Panc1 (cell line): Measurements from ENCODE around the gene TP73. TPM values are rescaled to one million over a fixed set of nuclear protein-coding genes. Genes with fewer than 3 reads are reported as not detected.

Experiments used
- ATAC-seq: fragments of 200-7000 bp; cut with Tn5 transposase; 2 replicates; pipeline ENCODE4 v1.9.1; 2020; ENCODE audit warnings: mild to moderate bottlenecking, moderate library complexity
- BruUV-seq: library from RNA; stranded (reverse); fragments of 400-500 nt; replicated peaks from 2 replicates; lab custom pipeline; 2021; lab: Mats Ljungman, UMichigan
- CTCF ChIA-PET: fragments of 300-600 bp; sonication (Branson Sonifier 250); formaldehyde crosslinking; loops from one replicate; lab custom pipeline; 2022; ENCODE audit warnings: antibody characterized with exemption; lab: Charles Lee
- POLR2A ChIA-PET: fragments of 300-600 bp; sonication (Branson Sonifier 250); formaldehyde crosslinking; loops from one replicate; lab custom pipeline; 2022; ENCODE audit warnings: antibody characterized with exemption; lab: Charles Lee
- DNase-seq: peaks from one replicate; pipeline ENCODE4 v3.0.0-alpha.2; 2010; ENCODE audit warnings: low read depth, low spot score
- H3K27ac ChIP-seq: 2 replicates; pipeline ENCODE4 v1.5.1; 2011; ENCODE audit warnings: mild to moderate bottlenecking, low read length, inconsistent platforms
- H3K27me3 ChIP-seq: fragments of 200-500 bp; sonication (Bioruptor generic); 2 replicates; pipeline ENCODE4 v1.6.0; 2014; ENCODE audit warnings: low read length, inconsistent platforms; ENCODE audit not compliant: control insufficient read depth, insufficient read depth
- H3K36me3 ChIP-seq: fragments of 200-500 bp; sonication (Bioruptor generic); 2 replicates; pipeline ENCODE4 v1.5.1; 2014; ENCODE audit warnings: inconsistent platforms, mild to moderate bottlenecking, low read length, moderate library complexity; ENCODE audit not compliant: control insufficient read depth, insufficient read depth
- H3K4me1 ChIP-seq: 2 replicates; pipeline ENCODE4 v1.5.1; 2011; ENCODE audit warnings: inconsistent platforms, mild to moderate bottlenecking, low read length, moderate library complexity; ENCODE audit not compliant: control insufficient read depth, insufficient read depth
- H3K4me3 ChIP-seq, 2 experiments: 2 replicates each; pipeline ENCODE4 v1.5.1; 2011 to 2012; ENCODE audit warnings: low read depth in 2 of 2, low read length in 2 of 2, mild to moderate bottlenecking in 2 of 2, inconsistent platforms in 1 of 2, moderate library complexity in 1 of 2
- H3K9me3 ChIP-seq: fragments of 200-500 bp; sonication (Bioruptor generic); 2 replicates; pipeline ENCODE4 v1.5.1; 2014; ENCODE audit warnings: low read depth, mild to moderate bottlenecking, inconsistent platforms, low read length, moderate library complexity; ENCODE audit not compliant: control insufficient read depth, insufficient read depth
- CTCF ChIP-seq: fragments of 450-650 bp; IDR thresholded peaks from 2 replicates; pipeline ENCODE4 v1.5.1; 2017; ENCODE audit warnings: mild to moderate bottlenecking
- POLR2AphosphoS5 ChIP-seq: IDR thresholded peaks from 2 replicates; pipeline ENCODE4 v1.6.1; 2012; ENCODE audit warnings: mild to moderate bottlenecking, low read depth, low read length, moderate library complexity
- REST ChIP-seq, 2 experiments: IDR thresholded peaks; 2 replicates each; pipeline ENCODE4 v1.6.1; 2011 to 2012; ENCODE audit warnings: low read depth in 2 of 2, control low read depth in 1 of 2, low read length in 1 of 2, mild to moderate bottlenecking in 1 of 2, moderate library complexity in 1 of 2; ENCODE audit not compliant: insufficient read depth in 1 of 2
- SIN3A ChIP-seq: IDR thresholded peaks from 2 replicates; pipeline ENCODE4 v1.6.1; 2012; ENCODE audit warnings: low read depth, mild to moderate bottlenecking, low read length, moderate library complexity, borderline replicate concordance; ENCODE audit not compliant: insufficient read depth
- TCF7L2 ChIP-seq: IDR thresholded peaks from 2 replicates; pipeline ENCODE4 v1.6.1; 2011; ENCODE audit warnings: mild to moderate bottlenecking, low read depth, low read length, inconsistent platforms
- in situ Hi-C: cut with HindIII; loops from 2 replicates; pipeline ENCODE4 v1.10.0; 2016; ENCODE audit warnings: low sequenced_read_pairs, low pct_unique_long_range_greater_than_20kb
- intact Hi-C: fragments of 100-400 bp; cut with micrococcal nuclease; formaldehyde crosslinking; loops from one replicate; pipeline ENCODE4 v1.10.0; 2022; ENCODE audit not compliant: unreplicated experiment
- total RNA-seq: library from RNA; stranded (reverse); gene quantifications from one replicate; pipeline ENCODE4 v1.2.1, GENCODE V29; 2021; ENCODE audit not compliant: unreplicated experiment

Gene TP73
- total RNA-seq, 1 experiment from 2014 or later = 4.7 TPM

DNA sequence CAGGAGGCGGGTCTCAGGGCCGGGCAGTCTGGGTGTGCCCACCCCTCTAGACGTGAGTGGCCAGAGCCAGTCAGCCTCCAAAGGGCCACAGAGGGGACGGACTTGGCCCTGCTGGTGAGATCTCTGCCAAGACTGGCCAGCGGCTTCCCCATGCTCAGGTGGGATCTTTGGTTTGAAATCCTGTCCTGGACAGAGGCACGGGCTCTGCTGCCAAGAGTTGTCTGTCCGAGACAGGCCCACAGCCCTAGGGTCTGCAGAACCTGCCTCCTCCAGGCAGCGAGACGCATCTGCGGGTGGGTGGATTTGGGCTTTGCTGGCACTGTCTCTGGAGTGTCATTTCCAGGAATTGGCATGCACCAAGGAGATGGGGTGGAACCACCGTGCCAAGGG lies 55.6 kb downstream of the TP73 start:
- Histone ChIP-seq H3K27ac (no peak overlapping the region), H3K27me3 (no peaks in the 10 kb centered on the region), H3K9me3 (no peaks in the 10 kb centered on the region), H3K4me3 (no peak overlapping the region), H3K36me3 (no peaks in the 10 kb centered on the region), H3K4me1 (peaks cover 12% of the 10 kb centered on the region)
- no peak for TF ChIP-seq CTCF
- TF ChIP-seq POLR2AphosphoS5 = no peak
- in situ Hi-C loops = no loop called here
- DNase-seq (no peak), ATAC-seq (no peak)
- intact Hi-C loops = no loop called here
- BruUV-seq = no TSS peak
- ChIA-PET POLR2A (no interaction called here), CTCF (interaction anchor here (0.7 kb wide), 1 partner anchor 13 kb away, joined by 4 read pairs; no protein-coding TSS in a partner anchor)

DNA sequence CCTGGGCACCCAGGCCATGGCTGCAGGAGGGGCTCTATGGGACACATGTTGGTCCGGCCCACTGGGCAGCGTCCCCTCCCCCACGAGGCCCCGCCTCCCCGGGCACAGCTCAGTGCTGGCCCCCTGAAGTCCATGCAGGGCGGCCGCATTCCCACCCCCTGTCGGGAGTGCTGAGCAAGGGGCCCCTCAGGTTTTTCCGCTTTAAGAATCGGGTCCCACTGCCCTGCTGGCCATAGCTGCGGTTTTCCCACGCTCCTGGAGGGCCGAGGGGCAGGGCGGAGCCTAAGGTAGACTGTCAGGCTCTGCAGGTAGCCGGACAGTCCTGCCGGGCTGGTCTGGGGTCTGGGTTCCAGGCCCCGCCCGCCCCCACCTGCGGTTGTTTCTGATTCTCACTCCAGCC lies 56.5 kb downstream of the TP73 start:
- no peak overlapping the region for H3K27ac ChIP-seq
- H3K27me3 ChIP-seq = no peaks in the 10 kb centered on the region
- BruUV-seq = no TSS peak
- H3K36me3 ChIP-seq = no peaks in the 10 kb centered on the region
- ChIA-PET CTCF (interaction anchor here (0.7 kb wide), 1 partner anchor 14 kb away, joined by 4 read pairs; no protein-coding TSS in a partner anchor), POLR2A (no interaction called here)
- in situ Hi-C loops (no loop called here), intact Hi-C loops (no loop called here)
- ATAC-seq (no peak), DNase-seq (no peak)
- no peak overlapping the region for H3K4me3 ChIP-seq
- no peaks in the 10 kb centered on the region for H3K9me3 ChIP-seq
- TF ChIP-seq REST (IDR thresholded peaks at IDR 0.05; ENCODE audit: insufficient read depth in 1 of 2, low read depth in 2 of 2, low read length in 1 of 2) = no peak
- TF ChIP-seq POLR2AphosphoS5 = no peak
- TF ChIP-seq SIN3A = no peak
- no peak for TF ChIP-seq CTCF
- no peak for TF ChIP-seq TCF7L2
- H3K4me1 ChIP-seq = peaks cover 11% of the 10 kb centered on the region
